Cardiac septum (tissue), 1 donor: ENCODE data around the gene SYT3. TPM values are rescaled to one million over a fixed set of nuclear protein-coding genes. Genes with fewer than 3 reads are reported as not detected.
"Not testable (repeated sequence)": the region's sequence is repeated elsewhere in the genome, so short reads cannot be mapped to it uniquely, and the experiment has no call there.

Experiments used
- DNase-seq: peaks from one replicate; pipeline ENCODE4 v3.0.0-alpha.2; 2020; ENCODE audit warnings: low spot score
- intact Hi-C: fragments of 100-400 bp; cut with DNase I; formaldehyde crosslinking; loops from one replicate; pipeline ENCODE4 v1.14.0; 2022
- total RNA-seq: library from RNA; stranded (reverse); fragmentation: NEBNext Ultra II Directional; extraction: Animal tissue kit (Norgen Biotek cat#: 25700); gene quantifications from one replicate; pipeline ENCODE4 v1.2.1, GENCODE V29; 2021
- donor health status: DM: no; HTN: no; CAD: no.

SYT3 gene
- total RNA-seq, 1 donor from 2014 or later = not detected

GRCh38 chr19:50607874-50608785, 31.6 kb downstream of the SYT3 start:
- intact Hi-C loops = no loop called here
- no peak for DNase-seq

- DNase-seq = no peak
- intact Hi-C loops = no loop called here
These were observed 32.3 kb downstream of the SYT3 start for GRCh38 chr19:50607388-50607787.

DNA sequence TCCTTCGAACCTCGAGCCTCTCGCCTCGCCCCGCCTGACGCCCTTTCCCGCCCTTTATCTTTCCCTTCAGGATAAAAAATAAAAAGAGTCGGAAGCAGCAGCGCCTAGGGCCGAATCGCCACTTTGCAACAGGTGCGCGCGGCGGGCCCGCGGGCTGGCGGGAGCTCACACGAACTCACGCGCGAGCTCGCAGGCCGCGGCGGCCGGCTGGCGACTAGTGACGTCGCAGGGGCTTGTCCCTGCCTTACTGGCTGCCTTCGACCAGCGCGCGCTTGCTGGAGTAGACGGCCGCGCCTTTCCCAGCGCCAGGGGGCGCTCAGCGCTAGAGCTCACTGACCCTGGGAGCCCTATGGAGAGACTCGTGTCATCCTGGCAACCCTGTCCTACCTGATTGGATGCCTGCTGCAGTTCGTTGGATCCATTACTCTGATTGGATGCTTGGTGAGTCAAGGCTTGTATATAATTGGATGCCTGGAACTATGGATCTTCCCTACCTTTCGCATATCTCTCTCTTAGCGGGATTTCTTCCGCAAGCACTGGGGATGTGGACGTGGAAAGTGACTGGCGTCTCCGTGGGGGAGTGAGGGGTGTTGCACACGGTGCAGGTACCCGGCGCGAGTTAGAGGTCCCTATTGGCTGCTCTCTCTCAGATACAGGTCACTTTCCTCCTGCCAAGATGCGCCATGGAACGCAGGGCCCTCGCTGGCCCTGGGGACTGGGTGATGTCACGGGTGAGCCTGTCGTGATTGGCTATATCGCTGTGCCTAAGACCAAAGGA, 33.4 kb downstream of the SYT3 start:
- DNase-seq, intact Hi-C loops: not testable (repeated sequence)

DNA sequence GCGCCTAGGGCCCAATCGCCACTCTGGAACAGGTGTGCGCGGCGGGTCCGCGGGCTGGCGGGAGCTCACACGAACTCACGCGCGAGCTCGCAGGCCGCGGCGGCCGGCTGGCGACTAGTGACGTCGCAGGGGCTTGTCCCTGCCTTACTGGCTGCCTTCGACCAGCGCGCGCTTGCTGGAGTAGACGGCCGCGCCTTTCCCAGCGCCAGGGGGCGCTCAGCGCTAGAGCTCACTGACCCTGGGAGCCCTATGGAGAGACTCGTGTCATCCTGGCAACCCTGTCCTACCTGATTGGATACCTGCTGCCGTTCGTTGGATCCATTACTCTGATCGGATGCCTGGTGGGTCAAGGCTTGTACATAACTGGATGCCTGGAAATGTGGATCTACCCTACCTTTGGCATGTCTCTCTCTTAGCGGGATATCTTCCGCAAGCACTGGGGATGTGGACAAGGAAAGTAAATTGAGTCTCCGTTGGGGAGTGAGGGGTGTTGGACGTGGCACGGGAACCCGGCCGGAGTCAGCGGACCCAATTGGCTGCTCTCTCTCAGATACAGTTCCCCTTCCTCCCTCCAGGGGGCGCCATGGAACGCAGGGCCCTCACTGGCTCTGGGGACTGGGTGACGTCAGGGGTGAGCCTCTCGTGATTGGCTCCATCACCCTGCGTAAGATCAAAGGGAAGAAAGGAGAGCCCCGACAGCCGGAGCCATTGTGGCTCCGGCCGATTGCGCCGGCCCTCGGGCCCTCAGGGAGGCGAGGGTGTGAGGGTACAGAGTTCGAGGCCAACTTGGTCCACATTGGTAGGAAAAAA, 35.2 kb downstream of the SYT3 start:
- intact Hi-C loops, DNase-seq: not testable (repeated sequence)

- no peak for DNase-seq
- intact Hi-C loops = no loop called here
These were observed 36.7 kb downstream of the SYT3 start for GRCh38 chr19:50602935-50603334.

GRCh38 chr19:50602496-50602895, 37.2 kb downstream of the SYT3 start:
- no peak for DNase-seq
- intact Hi-C loops = no loop called here

DNA sequence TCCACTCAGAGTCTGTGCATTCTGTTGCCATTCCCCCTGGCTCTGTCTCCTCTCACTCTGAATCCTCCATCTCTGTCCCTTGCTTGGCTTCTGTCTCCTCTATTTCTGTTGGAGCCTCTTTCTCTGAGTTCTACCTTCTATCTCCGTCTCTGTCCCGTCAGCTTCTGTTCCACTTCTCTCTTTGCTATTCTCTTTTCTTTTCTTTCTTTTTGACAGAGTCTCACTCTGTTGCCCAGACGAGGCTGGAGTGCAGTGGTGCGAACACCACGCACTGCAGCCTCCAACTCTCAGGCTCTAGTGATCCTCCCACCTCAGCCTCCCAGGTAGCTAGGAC, 37.6 kb downstream of the SYT3 start:
- intact Hi-C loops = no loop called here
- no peak for DNase-seq

- intact Hi-C loops = no loop called here
- no peak for DNase-seq
These were observed 38.1 kb downstream of the SYT3 start for GRCh38 chr19:50601407-50602088.

- intact Hi-C loops = no loop called here
These were observed 40.3 kb downstream of the SYT3 start for GRCh38 chr19:50599427-50599826.

GRCh38 chr19:50590191-50590590, 49.5 kb downstream of the SYT3 start:
- DNase-seq = no peak
- intact Hi-C loops = no loop called here

More at GRCh38 chr19:50599427-50599826, 40.3 kb downstream of the SYT3 start:
- DNase-seq = no peak

DNA sequence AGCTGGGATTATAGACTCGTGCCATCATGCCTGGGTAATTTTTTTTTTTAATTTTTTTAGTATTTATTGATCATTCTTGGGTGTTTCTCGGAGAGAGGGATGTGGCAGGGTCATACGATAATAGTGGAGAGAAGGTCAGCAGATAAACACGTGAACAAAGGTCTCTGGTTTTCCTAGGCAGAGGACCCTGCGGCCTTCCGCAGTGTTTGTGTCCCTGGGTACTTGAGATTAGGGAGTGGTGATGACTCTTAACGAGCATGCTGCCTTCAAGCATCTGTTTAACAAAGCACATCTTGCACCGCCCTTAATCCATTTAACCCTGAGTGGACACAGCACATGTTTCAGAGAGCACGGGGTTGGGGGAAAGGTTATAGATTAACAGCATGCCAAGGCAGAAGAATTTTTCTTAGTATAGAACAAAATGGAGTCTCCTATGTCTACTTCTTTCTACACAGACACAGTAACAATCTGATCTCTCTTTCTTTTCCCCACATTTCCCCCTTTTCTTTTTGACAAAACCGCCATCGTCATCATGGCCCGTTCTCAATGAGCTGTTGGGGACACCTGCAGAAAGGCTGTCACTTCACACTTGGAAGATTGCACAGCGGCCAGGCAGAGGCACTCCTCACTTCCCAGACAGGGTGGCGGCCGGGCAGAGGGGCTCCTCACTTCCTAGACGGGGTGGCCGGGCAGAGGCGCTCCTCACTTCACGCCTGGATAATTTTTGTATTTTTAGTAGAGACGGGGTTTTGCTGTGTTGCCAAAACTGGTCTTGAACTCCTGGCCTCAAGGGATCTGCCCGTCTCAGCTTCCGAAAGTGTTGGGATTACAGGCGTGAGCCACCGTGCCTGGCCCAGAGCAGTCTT, 57.7 kb downstream of the SYT3 start:
- intact Hi-C loops, DNase-seq: not testable (repeated sequence)

- intact Hi-C loops = no loop called here
- no peak for DNase-seq
These were observed 58.6 kb downstream of the SYT3 start for GRCh38 chr19:50580970-50581634.

GRCh38 chr19:50580240-50580639, 59.4 kb downstream of the SYT3 start:
- DNase-seq = no peak
- intact Hi-C loops = no loop called here

DNA sequence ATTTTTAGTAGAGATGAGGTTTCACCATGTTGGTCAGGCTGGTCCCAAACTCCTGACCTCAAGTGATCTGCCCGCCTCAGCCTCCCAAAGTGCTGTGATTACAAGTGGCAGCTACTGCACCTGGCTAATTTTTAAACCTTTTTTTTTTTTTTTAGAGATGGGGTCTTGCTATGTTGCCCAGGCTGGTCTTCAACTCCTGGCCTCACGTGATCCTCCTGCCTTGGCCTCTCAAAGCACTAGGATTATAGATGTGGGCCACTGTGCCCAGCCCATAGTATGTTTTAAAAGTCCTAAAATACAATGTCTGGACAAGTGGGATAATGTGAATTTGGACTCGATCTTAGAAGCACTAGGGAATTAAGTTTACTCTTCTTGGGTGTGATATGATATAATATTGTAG, 62.9 kb downstream of the SYT3 start:
- intact Hi-C loops, DNase-seq: not testable (repeated sequence)

DNA sequence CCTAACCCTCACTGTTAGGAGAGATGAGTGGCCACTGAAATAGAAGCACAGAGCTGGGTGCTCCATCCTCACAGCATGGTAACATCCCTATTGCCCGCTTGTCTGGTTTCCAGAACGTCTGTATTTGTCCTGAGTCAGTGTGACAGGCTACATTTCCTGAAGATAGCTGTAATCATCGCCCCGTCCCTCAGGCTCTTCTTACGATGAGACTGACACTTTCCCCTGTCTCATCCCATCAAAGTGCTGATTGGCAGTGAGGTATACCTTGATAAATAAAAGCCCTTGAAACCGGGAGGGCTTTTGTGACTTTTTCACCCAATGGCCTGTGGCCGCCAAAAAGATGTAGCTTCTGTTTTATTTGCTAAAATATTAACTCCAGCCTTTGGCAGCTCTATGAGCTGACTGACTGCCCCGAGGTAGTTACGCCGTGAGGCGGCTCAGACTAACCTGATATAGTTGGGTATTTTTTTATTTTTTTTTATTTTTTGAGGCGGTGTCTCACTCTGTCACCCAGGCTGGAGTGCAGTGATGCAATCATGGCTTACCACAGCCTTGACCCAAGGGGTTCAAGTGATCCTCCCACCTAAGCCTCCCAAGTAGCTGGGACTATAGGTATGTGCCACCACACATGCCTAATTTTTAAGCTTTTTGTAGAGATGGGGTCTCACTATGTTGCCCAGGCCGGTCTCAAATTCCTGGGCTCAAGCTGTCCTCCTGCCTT, 65.8 kb downstream of the SYT3 start:
- no peak for DNase-seq
- intact Hi-C loops = no loop called here
